ENCODE results near the gene STEAP2. TPM values are rescaled to one million over a fixed set of nuclear protein-coding genes. Genes with fewer than 3 reads are reported as not detected.

STEAP2 gene
- total RNA-seq, 1 donor from 2014 or later = 18.7 TPM

DNA sequence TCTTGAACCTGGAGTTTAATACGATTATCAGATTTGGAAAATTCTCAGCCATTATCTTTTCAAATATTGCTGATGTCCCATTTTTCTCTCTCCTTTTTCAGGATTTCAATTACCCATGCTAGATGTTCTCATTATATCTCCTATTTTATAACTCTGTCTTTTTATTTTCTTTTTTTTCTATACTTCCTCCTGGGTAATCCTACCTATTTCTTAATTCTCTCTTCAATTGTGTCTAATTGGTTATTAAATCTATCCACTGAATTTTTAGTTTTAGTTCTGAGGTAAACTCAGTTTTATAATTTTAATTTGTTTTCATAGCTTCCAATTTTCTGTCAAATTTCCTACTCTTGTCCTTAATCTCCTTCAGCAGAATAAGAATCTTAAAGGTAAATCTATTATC, 41.6 kb upstream of the STEAP2 start:
- DNase-seq (ENCODE audit: low spot score in 2 of 2) = no peak
- H3K27me3 ChIP-seq = no peaks in the 10 kb centered on the region
- intact Hi-C loops (cut with DNase I) = no loop called here
- no peak overlapping the region for H3K4me3 ChIP-seq
- H3K36me3 ChIP-seq = no peaks in the 10 kb centered on the region
- no peak overlapping the region for H3K27ac ChIP-seq
- H3K4me1 ChIP-seq = no peaks in the 10 kb centered on the region
- no peaks in the 10 kb centered on the region for H3K9me3 ChIP-seq
- TF ChIP-seq CTCF (IDR thresholded peaks at IDR 0.05) = no peak

- no peak overlapping the region for H3K4me3 ChIP-seq
- TF ChIP-seq CTCF (IDR thresholded peaks at IDR 0.05) = no peak
- no peaks in the 10 kb centered on the region for H3K27me3 ChIP-seq
- no peaks in the 10 kb centered on the region for H3K36me3 ChIP-seq
- intact Hi-C loops (cut with DNase I) = no loop called here
- H3K9me3 ChIP-seq = no peaks in the 10 kb centered on the region
- H3K27ac ChIP-seq = no peak overlapping the region
- no peaks in the 10 kb centered on the region for H3K4me1 ChIP-seq
- DNase-seq (ENCODE audit: low spot score in 2 of 2) = no peak
These were observed 39.4 kb upstream of the STEAP2 start for GRCh38 chr7:90172121-90172520.

DNA sequence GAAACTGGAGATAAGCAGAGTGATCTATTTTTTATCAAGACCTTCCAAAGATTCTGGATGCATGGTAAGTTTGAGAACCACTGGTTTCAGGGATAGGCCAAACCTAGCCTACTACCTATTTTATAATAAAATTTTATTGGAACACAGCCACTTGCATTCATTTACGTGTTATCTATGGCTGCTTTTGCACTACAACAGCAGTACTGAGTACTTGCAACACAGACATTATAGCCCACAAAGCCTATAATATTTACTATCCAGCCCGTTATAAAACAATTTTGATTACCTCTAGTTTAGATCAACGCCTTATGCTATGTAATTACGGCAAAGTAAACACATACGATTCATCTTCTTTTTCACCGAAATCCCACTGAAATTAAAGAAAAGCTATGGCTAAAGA, 38.9 kb upstream of the STEAP2 start:
- Histone ChIP-seq H3K9me3 (no peaks in the 10 kb centered on the region), H3K36me3 (no peaks in the 10 kb centered on the region), H3K27me3 (no peaks in the 10 kb centered on the region), H3K4me1 (no peaks in the 10 kb centered on the region), H3K4me3 (no peak overlapping the region), H3K27ac (no peak overlapping the region)
- no peak for DNase-seq (ENCODE audit: low spot score in 2 of 2)
- no peak for TF ChIP-seq CTCF (IDR thresholded peaks at IDR 0.05)
- intact Hi-C loops (cut with DNase I) = no loop called here

- intact Hi-C loops (cut with DNase I) = no loop called here
- H3K36me3 ChIP-seq = no peaks in the 10 kb centered on the region
- H3K9me3 ChIP-seq = no peaks in the 10 kb centered on the region
- H3K27ac ChIP-seq = no peak overlapping the region
- no peak overlapping the region for H3K4me3 ChIP-seq
- DNase-seq (ENCODE audit: low spot score in 2 of 2) = no peak
- no peaks in the 10 kb centered on the region for H3K27me3 ChIP-seq
- TF ChIP-seq CTCF (IDR thresholded peaks at IDR 0.05) = no peak
- H3K4me1 ChIP-seq = no peaks in the 10 kb centered on the region
These were observed 38.3 kb upstream of the STEAP2 start for GRCh38 chr7:90173127-90173844.

DNA sequence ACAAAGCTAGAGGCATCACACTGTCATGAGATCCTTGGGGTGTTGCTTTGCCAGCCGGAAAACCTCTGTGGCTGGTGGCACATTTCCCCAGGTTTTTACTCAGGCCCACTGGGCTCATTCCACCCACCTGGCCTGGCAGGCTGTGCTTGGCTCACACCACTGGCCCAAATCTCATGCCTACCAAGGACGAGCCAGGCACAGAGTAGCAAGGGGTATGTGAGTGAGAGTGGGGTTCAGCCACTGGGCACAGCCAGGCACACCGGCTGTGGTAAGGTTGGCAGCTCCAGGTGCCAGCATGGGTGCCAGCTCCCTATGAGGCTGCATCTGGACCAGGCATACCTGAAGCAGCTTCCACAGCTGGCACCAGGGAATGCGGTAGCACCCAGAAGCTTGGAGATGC, 35.9 kb upstream of the STEAP2 start:
- intact Hi-C loops (cut with DNase I) = no loop called here
- H3K9me3 ChIP-seq = no peaks in the 10 kb centered on the region

More for the DNA sequence above, 35.9 kb upstream of the STEAP2 start:
- no peak for DNase-seq (ENCODE audit: low spot score in 2 of 2)
- no peaks in the 10 kb centered on the region for H3K4me1 ChIP-seq
- no peak overlapping the region for H3K27ac ChIP-seq
- H3K36me3 ChIP-seq = no peaks in the 10 kb centered on the region
- no peak overlapping the region for H3K4me3 ChIP-seq
- H3K27me3 ChIP-seq = no peaks in the 10 kb centered on the region
- no peak for TF ChIP-seq CTCF (IDR thresholded peaks at IDR 0.05)
